ENCODE data around the gene REXO1.

The REXO1 gene

DNA sequence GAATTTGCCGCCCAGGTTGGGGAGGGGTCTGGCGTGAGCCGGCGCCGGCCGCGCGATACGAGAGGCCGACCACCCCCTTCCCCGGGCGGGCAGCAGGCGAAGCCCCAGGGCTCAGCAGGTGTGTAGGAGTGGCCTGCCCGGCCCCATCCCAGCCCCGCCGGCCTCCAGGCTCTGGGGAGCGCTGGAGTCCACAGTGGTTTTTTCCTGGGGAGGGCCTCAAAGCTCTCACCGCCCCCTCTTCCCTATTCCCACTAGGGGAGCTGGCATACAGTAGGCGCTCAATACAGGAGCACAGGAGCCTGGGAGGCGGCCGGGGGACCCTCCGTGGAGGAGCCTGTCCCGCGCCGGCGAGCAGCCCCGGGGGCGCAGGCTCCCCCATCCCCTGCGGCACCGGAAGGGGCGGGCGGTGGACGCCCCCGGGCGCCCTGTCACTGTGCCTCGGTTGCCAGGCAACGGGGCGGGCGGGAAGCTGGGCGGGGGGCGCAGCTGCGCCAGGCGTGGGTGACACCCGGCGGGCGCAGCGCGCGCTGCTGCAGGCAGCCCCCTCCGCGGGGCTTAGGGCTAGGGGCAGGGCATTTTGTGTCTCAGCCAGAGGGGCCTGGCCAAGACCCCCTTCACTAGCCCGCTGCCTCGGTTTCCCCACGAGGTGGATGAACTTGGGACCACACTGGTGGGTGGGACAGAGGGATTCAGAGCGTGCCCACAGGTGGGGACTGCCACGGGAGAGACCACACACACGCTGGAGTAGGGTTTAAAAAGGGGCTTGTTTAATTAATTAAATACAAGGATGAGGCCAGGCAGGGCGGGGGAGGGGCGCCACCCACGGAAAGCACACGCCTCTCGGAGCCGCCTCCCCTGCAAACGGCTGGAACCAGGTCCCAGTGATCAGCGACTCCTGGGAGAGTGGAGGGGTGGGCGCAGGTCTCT is 3.6 kb upstream of the REXO1 start:
- DNase-seq: no peak

DNA sequence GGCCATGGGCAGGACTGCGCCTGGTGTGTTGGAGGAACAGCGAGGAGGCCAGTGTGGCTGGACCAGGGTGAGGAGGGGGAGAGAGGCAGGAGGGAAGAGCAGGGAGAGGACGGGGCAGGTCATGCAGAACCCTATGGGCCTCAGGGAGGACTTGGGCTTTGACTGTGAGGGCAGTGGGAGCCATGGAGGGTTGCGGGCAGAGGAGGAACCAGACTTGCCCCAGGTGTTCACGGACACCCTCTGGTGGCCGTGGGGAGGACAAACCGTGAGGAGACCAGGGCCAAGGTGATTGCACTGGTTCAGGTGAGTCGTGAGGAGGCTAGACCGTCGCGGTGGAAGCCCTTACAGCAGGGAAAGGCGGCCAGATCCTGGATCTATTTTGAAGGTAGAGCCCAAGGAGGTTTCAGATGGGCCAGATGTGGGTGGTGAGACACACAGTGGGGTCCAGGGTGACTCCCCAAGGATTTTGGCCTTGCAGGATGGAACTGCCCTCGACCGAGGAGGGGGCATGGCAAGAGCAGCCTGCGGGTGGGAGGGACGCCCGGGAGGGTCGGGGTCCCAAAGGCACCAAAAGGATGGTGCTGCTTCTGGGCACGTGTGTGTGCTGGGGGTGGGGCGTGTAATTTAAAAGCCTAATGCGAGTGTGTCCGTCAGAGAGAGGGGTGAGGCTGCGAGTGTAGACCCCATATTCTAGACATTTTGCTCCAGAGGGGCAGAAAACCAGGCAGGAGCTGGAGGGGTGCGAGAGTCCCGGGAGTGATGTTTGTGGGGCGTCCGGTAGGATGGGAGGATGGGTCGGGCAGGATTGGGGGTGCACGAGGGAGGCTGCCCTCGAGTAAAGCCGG is 2.7 kb upstream of the REXO1 start:
- DNase-seq: no peak
- in situ Hi-C loops (cut with MboI; ENCODE audit: low pct_unique_long_range_greater_than_20kb, low sequenced_read_pairs): no loop called here

More for the DNA sequence above, 3.6 kb upstream of the REXO1 start:
- in situ Hi-C loops (cut with MboI; ENCODE audit: low pct_unique_long_range_greater_than_20kb, low sequenced_read_pairs): no loop called here

DNA sequence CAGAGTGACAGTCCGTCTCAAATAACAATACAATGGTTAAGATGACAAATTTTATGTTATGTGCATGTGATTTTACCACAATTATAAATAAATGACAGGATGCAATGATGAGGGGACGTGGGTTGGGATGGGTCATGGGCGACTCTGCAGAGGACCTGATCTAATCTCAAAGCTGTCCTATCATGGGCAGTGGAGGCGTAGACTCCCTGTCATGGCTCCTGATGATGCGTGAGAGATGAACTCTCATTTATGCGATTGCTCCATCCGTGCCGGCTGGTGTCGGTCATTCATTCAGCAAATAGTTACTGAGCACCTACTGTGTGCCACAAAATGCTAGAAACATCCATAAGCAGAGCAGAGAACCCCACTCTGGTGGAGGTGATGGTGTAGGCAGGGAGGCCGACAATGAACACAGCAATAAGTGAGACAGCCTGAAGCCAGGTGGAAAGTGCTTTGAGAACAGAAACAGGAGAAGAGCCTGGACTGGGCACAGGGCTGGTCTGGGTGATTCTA is 1.7 kb upstream of the REXO1 start:
- DNase-seq: no peak
- in situ Hi-C loops (cut with MboI; ENCODE audit: low pct_unique_long_range_greater_than_20kb, low sequenced_read_pairs): no loop called here

DNA sequence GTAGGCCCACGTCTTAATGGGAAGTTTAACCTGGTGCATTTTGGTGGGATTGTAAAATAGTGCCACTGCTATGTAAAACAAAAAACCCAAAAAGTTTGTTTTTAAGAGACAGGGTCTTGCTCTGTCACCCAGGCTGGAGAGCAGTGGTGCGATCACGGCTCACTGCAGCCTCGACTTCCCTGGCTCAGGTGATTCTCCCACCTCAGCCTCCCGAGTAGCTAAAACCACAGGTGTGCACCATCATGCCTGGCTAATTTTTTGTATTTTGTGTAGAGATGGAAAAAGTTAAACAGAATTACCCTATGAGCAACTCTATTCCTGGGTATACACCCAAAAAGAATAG is 820 bp upstream of the REXO1 start:
- no peak for DNase-seq
- in situ Hi-C loops (cut with MboI; ENCODE audit: low pct_unique_long_range_greater_than_20kb, low sequenced_read_pairs): no loop called here

DNA sequence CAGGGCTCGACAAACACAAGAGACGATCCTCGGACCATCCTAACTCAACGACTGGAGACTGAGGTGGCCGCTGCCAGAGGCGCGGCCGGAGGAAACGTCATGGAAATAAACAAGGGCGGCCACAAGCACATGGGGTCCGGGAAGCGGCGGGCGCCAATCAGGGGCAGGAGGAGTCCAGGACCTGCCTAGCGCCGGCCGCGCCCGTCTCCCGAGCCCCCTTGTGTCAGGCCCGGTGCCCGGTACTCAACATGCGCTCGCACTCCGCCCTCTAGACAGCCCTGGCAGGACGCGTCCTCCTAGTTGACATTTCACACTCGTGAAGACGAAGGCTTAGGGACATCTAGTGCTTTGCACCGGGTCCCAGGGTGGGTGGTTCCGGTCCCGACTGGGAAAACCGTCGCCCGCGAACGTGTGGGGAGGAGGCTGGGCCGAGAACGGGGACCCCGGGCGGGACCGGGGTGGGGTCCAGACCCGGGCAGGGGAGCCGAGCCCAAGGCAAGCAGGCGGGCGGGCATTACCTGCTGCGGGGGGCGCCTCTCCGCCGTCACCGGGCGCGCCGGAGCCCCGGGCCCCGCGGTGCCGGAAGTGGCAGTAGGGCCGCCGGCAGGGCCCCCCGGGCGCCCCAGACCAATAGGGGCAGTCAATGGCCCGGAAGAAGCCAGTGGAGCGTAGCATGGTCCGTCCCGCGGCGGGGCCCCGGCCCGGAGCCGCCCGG is 442 bp downstream of the REXO1 start:
- in situ Hi-C loops (cut with MboI; ENCODE audit: low pct_unique_long_range_greater_than_20kb, low sequenced_read_pairs): no loop called here
- DNase-seq: no peak

DNA sequence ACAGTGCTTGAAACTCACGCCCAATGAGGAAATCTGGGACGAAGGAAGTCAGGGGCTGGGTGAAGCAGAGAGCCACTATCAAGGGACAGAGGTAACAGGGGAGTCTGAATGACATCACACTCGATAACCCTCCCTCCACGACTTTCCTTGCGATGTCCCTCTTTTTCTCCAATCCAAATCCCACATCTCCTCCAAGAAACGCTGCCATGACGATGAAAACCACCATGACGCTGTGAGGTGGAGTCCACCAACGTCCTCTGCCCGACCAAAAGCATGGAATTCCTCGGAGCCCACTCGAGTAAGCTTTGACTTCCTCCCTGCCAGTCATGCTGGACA is 967 bp downstream of the REXO1 start:
- no peak for DNase-seq
- in situ Hi-C loops (cut with MboI; ENCODE audit: low pct_unique_long_range_greater_than_20kb, low sequenced_read_pairs): no loop called here

DNA sequence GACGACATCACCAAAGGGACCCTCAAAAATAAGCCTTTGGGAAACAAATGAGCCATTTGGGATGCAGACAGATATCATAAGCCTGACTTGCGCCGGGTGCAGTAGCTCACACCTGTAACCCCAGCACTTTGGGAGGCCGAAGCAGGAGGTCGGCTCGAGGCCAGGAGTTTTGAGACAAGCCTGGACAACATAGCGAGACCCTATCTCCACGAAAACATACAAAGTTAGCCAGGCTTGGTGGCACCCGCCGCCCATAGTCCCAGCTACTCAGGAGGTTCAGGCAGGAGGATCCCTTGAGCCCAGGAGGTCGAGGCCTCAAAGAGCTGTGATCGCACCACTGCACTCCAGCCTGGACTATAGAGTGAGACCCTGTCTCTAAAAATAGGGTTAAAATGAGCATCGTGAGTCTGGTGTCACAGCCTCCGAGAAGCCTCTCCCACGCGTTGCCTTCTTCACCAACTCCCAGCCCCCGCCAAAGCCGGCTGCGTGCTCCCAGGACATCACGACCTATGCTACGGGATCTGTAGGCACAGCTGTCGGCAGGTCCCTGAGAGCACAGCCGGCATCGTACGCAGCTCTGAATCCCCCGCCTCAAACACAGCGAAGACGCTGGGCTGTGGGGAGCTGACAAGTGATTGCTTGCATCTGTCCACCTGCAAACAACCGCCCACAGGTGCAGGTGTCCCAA is 1.6 kb downstream of the REXO1 start:
- in situ Hi-C loops (cut with MboI; ENCODE audit: low pct_unique_long_range_greater_than_20kb, low sequenced_read_pairs): no loop called here
- no peak for DNase-seq

DNA sequence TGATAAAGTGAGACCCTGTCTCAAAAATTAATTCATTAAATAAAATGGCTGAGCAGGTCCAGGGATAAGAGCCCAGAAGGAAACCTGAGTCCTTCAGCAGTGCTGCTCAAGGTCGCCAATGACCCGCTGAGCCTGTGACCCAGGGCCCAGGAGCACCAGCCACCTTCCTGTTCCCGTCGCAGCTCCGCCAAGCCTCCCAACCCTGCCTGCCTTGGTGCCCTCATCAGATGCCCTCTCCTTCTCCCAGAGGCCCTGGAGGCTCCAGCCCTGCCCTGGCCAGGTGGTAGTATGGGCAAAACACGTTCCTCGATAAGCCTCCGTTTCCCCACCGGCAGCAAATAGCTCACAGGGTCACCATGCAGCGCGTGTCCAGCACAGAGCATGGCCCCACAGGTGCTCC is 2.6 kb downstream of the REXO1 start:
- in situ Hi-C loops (cut with MboI; ENCODE audit: low pct_unique_long_range_greater_than_20kb, low sequenced_read_pairs): no loop called here
- no peak for DNase-seq

DNA sequence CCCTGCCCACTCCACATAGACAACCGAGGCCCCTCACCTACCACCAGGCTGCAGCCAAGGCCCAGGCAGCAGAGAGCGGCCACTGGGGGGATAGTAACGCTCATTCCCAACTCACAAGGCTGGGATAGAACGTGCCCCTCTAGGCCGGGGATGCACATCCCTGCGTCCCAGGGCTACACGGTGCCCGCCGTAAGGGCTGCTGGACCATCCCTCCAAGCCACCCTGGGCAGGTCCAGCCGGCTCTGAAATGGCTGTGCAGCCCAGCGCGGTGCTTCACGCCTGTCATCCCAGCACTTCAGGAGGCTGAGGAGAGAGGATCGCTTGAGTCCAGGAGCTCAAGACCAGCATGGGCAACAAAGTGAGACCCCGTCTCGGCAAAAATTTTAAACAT is 3.2 kb downstream of the REXO1 start:
- DNase-seq: no peak
- in situ Hi-C loops (cut with MboI; ENCODE audit: low pct_unique_long_range_greater_than_20kb, low sequenced_read_pairs): no loop called here

DNA sequence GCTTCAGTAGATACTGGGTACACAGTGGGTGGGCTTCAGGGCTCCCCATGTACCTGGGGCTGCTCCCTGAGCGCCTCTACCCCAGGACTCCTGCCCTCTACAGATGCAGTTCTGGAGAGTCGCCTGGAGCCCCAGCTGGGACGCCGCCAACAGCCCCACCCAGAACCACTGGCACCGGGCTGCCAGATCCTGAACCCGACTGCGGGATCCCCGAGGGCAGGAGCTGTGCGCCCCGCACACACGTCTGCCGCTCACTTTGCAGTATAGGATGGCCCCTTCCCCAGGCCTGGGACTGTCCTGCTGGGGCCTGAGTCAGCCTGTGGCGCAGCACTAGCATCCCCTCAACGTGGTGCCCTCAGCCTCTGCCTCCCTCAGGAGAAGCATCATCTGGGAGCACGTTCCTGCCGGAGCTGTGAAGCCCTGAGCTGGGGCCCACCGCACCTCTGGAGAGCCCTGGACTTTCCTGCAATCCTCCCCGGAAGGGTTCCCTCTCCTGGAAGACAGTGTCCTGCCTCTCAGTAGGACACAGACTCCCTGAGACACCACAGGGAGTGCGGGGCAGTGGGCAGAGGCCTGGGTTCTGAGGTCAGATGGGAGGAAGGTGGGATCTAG is 3.7 kb downstream of the REXO1 start:
- in situ Hi-C loops (cut with MboI; ENCODE audit: low pct_unique_long_range_greater_than_20kb, low sequenced_read_pairs): no loop called here
- no peak for DNase-seq

DNA sequence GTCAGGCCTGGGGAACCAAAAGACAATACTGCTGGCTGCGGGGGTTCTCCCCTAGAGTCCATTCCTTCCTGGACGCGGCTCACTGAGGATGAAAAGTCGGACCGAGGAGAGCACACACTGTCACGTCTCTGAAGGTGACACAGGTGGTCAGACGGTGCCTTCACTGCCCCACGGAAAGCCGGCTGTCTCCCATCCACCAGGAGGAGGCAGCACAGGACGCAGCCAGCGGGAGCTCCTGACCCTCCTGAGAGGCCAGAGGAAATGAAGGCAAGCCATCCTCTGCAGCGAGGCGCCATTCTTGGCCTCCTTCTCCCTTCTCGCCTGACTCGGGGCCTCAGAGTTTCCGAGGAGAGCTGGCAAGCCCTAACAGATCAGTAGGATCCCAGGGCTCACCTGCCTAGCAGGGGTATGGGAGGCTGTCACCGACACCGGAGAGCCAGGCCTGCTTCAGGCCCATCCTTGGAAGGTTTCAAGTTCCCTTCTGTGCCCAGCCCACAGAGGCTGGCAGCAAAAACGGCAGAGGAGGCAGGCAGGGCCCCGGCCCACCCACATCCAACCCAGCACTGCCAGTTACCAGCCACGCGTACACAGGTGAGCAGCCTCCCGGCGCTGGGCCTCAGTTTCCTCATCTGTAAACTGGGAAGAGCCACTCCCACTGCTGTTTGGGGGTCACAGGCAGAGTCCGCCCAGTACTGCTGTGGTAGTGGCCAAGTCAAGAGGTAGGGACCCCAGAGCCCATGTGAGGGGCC is 4.5 kb downstream of the REXO1 start:
- no peak for DNase-seq
- in situ Hi-C loops (cut with MboI; ENCODE audit: low pct_unique_long_range_greater_than_20kb, low sequenced_read_pairs): no loop called here

DNA sequence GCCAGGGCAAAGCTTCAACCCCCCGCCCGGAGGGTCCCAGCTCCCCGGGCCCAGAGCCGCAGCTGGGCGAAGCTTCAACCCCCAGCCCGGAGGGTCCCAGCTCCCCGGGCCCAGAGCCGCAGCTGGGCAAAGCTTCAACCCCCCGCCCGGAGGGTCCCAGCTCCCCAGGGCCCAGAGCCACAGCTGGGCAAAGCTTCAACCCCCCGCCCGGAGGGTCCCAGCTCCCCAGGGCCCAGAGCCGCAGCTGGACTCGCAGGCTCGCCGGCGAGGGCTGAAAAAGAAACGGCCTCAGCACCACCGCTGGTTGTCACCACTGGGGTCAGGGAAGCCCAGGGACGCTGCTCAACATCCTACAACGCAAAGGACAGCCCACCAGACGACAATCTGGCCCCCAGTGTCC is 5.2 kb downstream of the REXO1 start:
- in situ Hi-C loops (cut with MboI; ENCODE audit: low pct_unique_long_range_greater_than_20kb, low sequenced_read_pairs): no loop called here

DNA sequence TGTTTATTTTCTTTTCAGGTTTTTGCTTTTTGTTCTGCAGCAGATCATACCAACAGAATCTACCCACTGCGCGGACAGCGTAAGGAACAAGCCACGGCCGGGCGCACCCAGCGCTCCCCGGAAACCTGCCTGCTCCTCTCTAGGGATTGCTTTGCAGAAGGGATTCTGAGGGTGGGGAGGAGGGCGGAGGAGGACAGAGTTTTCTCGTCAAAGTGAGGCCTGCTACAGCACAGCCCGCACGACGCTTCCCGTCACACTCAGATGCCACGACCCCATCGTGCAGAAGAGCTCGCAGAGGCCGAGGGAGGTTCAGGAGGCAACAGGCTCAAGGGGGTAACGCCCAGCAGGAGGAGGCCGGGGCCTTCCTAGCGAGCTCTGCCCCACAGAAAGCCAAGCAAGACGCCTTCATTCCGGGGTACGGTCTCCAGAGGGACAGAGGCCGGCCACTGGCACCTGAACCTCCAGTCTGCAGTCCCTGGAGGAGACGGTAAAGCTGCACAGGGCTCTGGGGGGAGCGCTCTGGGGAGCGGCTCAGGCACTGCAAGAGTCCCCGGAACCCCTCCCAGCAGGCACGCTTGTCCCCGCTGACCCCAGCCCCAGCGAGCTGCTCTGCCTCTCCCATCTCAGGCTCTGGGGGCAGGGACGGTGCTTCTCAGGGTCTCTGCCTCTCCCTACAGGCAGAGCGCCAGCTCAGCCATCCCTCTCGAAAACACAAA is 6.9 kb downstream of the REXO1 start:
- peak; percentile 29 for DNase-seq
- in situ Hi-C loops (cut with MboI; ENCODE audit: low pct_unique_long_range_greater_than_20kb, low sequenced_read_pairs): no loop called here

More for the DNA sequence above, 5.2 kb downstream of the REXO1 start:
- no peak for DNase-seq

DNA sequence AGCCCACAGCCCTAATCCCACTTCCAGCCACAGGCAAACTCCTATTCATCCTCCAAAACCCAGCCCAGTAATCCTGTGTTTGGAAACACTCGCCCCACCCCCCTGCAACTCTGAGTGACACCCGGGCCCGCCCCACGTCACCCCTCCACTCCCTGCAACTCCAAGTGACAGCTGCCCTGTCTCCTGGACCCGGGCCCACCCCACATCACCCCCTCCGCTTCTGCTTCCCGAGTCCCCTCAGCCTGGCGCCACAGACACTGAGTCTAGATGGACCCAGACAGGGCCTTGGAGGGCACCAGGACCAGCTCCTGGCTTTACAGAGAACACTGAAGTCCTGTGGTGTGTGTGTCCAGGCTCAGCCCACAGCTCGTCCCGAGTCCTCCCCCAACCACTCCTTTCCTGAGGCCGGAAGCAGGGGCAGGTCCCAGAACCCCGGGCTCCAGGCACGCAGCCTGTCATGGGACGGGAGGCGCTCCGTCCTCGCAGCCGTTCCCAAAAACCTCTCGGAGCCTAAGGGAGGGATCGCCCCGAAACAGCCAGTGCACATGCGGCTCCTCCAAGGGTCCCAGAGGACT is 7.7 kb downstream of the REXO1 start:
- in situ Hi-C loops (cut with MboI; ENCODE audit: low pct_unique_long_range_greater_than_20kb, low sequenced_read_pairs): no loop called here
- peak; percentile 59 for DNase-seq

DNA sequence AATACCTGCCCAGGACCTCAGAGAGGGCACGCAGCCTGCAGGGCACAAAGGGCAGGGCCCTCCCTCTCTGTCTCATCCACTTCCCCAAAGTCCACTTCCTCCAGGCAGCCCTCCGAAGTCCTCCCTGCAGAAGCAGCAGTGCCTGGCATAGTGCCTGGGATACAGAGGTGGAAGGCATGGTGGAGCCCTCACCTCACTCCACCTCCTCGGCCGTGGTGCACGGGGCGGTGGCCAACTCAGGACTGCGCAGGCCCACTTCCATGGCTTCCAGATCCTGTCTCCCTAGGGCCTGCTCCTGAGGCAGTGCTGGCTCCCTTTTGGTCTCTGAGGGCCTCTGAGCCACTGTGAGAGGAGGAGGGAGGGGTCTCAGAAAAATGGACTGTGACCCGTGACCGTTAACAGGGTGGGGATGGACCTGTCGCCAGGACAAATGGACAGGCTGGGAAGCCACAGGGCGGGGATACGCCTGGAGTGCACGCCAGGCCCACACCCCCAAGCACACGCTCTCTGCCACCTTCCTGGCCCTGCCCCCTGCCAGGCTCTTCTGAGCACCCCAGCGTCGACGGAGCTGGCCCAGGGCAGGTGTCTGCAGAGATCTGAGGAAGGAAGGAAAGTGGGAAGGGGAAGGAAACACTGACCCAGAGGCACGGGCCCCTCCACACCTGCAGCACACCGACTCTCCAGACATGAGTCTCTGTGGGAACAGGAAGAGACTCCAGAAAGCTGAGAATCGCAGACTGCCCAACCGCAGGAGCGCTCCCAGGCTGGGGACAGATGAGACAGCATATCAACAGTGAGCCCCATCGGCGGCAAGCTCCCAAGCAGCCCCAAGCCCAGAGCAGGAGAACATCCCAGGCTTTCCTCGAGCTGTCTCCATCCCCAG is 8.4 kb downstream of the REXO1 start:
- DNase-seq: peak; percentile 45

DNA sequence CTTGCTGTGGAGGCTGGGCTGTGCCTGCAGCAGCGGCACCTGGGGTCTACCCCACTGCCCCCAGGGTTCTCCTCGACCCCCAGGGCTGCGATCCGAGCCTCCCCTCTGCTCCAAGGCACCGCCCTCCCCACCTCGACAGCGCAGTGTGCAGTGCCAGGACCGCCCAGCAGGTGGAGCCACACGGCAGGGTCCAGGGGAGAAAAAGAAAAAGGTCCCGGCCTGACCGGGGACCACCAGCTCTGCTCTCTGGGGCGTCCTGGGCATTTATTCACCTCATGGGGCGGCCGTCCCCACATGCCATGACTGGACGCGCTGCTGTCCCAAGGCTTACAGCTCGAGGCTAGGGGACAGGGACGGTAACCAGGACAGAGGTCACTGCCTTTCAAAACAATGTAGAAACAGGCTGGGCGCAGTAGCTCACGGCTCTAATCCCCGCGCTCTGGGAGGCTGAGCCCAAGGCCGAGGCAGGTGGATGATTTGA is 10.6 kb downstream of the REXO1 start:
- DNase-seq: peak; percentile 72
- in situ Hi-C loops (cut with MboI; ENCODE audit: low pct_unique_long_range_greater_than_20kb, low sequenced_read_pairs): no loop called here

More for the DNA sequence above, 8.4 kb downstream of the REXO1 start:
- in situ Hi-C loops (cut with MboI; ENCODE audit: low pct_unique_long_range_greater_than_20kb, low sequenced_read_pairs): no loop called here

All from KBM-7 (cell line).